NCI-H345 (cell line): ENCODE data around the gene CCDC197.
A peak's percentile ranks its signal among the peaks of the same experiment; 100 is the strongest.

Experiments used
- DNase-seq: peaks from one replicate; lab custom pipeline; 2025; lab: John Stamatoyannopoulos, UW

The CCDC197 gene

GRCh38 chr14:93961620-93962019 is 35.5 kb upstream of the CCDC197 start:
- DNase-seq = no peak

- DNase-seq = no peak
Measured at GRCh38 chr14:93962701-93963601, 34.1 kb upstream of the CCDC197 start.

GRCh38 chr14:93963692-93964091 is 33.4 kb upstream of the CCDC197 start:
- no peak for DNase-seq

GRCh38 chr14:93964281-93964680 is 32.8 kb upstream of the CCDC197 start:
- DNase-seq = no peak

- no peak for DNase-seq
Measured at GRCh38 chr14:93964820-93965286, 32.2 kb upstream of the CCDC197 start.

- no peak for DNase-seq
Measured at GRCh38 chr14:93965287-93965821, 31.7 kb upstream of the CCDC197 start.

- DNase-seq = no peak
Measured at GRCh38 chr14:93965946-93966474, 31.1 kb upstream of the CCDC197 start.

- no peak for DNase-seq
Measured at GRCh38 chr14:93967637-93968250, 29.4 kb upstream of the CCDC197 start.

GRCh38 chr14:93969082-93969828 is 27.8 kb upstream of the CCDC197 start:
- no peak for DNase-seq

- peak; percentile 12 for DNase-seq
Measured at GRCh38 chr14:93970585-93970964, 26.5 kb upstream of the CCDC197 start.

- no peak for DNase-seq
Measured at GRCh38 chr14:93970965-93971634, 26.0 kb upstream of the CCDC197 start.

- no peak for DNase-seq
Measured at GRCh38 chr14:93971635-93972027, 25.5 kb upstream of the CCDC197 start.

GRCh38 chr14:93972618-93973205 is 24.4 kb upstream of the CCDC197 start:
- DNase-seq = no peak

GRCh38 chr14:93973607-93974006 is 23.5 kb upstream of the CCDC197 start:
- no peak for DNase-seq

GRCh38 chr14:93974299-93974698 is 22.8 kb upstream of the CCDC197 start:
- no peak for DNase-seq

- DNase-seq = no peak
Measured at GRCh38 chr14:93974833-93975232, 22.3 kb upstream of the CCDC197 start.

GRCh38 chr14:93975791-93976476 is 21.2 kb upstream of the CCDC197 start:
- DNase-seq = no peak

- DNase-seq = no peak
Measured at GRCh38 chr14:93976477-93977057, 20.5 kb upstream of the CCDC197 start, which contains the start of gene ASB2. Gene ASB2 (minus strand): TSS chr14:93976570. CDS start chr14:93964539, 12,031 bp downstream.

- DNase-seq = no peak
Measured at GRCh38 chr14:93977171-93977570, 19.9 kb upstream of the CCDC197 start.
